T-helper 2 cell treated with Interferon-gamma antibody and Interleukin-4, amounts not matched to agents 100 ng/mL and 5 ng/mL, for 36 hours (primary cell): Measurements from ENCODE around the gene HDAC4. TPM values are rescaled to one million over a fixed set of nuclear protein-coding genes. Genes with fewer than 3 reads are reported as not detected.

Experiments used
- intact Hi-C: fragments of 100-400 bp; cut with micrococcal nuclease; formaldehyde crosslinking; loops from one replicate; pipeline ENCODE4 v1.15.1; 2023
- total RNA-seq: library from RNA; stranded (reverse); gene quantifications from 2 replicates; pipeline ENCODE4 v1.2.3, GENCODE V29; 2022

The HDAC4 gene
- total RNA-seq, 1 donor from 2014 or later: 52.0 TPM

- intact Hi-C loops: loop anchor here (2.0 to 5.0 kb wide), 3 partner anchors 19 to 83 kb away; no protein-coding TSS in a partner anchor
Observed at GRCh38 chr2:239299218-239299939, 101.4 kb downstream of the HDAC4 start.

GRCh38 chr2:239298116-239298804 is 102.6 kb downstream of the HDAC4 start:
- intact Hi-C loops: loop anchor here (1.0 to 5.0 kb wide), 7 partner anchors 9 to 103 kb away; partner anchors contain the start of gene HDAC4

GRCh38 chr2:239297142-239298004 is 103.4 kb downstream of the HDAC4 start:
- intact Hi-C loops: loop anchor here (1.0 to 5.0 kb wide), 7 partner anchors 8 to 104 kb away; partner anchors contain the start of gene HDAC4

GRCh38 chr2:239296020-239296932 is 104.5 kb downstream of the HDAC4 start:
- intact Hi-C loops: loop anchor here (5.0 kb wide), 1 partner anchor 86 kb away; no protein-coding TSS in a partner anchor

GRCh38 chr2:239295377-239296019 is 105.3 kb downstream of the HDAC4 start:
- intact Hi-C loops: loop anchor here (5.0 kb wide), 1 partner anchor 87 kb away; no protein-coding TSS in a partner anchor

- intact Hi-C loops: loop anchor here (5.0 kb wide), 1 partner anchor 88 kb away; no protein-coding TSS in a partner anchor
Observed at GRCh38 chr2:239294571-239295054, 106.2 kb downstream of the HDAC4 start.

GRCh38 chr2:239293775-239294430 is 106.9 kb downstream of the HDAC4 start:
- intact Hi-C loops: no loop called here

GRCh38 chr2:239292959-239293774 is 107.7 kb downstream of the HDAC4 start:
- intact Hi-C loops: no loop called here

- intact Hi-C loops: no loop called here
Observed at GRCh38 chr2:239292531-239292930, 108.3 kb downstream of the HDAC4 start.

- intact Hi-C loops: no loop called here
Observed at GRCh38 chr2:239291475-239292350, 109.1 kb downstream of the HDAC4 start.

GRCh38 chr2:239290618-239291474 is 110.0 kb downstream of the HDAC4 start:
- intact Hi-C loops: no loop called here

- intact Hi-C loops: loop anchor here (1.0 kb wide), 4 partner anchors 9 to 33 kb away; no protein-coding TSS in a partner anchor
Observed at GRCh38 chr2:239289545-239289944, 111.3 kb downstream of the HDAC4 start.

- intact Hi-C loops: loop anchor here (1.0 kb wide), 4 partner anchors 9 to 33 kb away; no protein-coding TSS in a partner anchor
Observed at GRCh38 chr2:239288951-239289511, 111.8 kb downstream of the HDAC4 start.

GRCh38 chr2:239288237-239288636 is 112.6 kb downstream of the HDAC4 start:
- intact Hi-C loops: no loop called here

- intact Hi-C loops: no loop called here
Observed at GRCh38 chr2:239287461-239287860, 113.4 kb downstream of the HDAC4 start.

GRCh38 chr2:239286901-239287300 is 113.9 kb downstream of the HDAC4 start:
- intact Hi-C loops: no loop called here
